Measurements from ENCODE around the gene SLC44A3. TPM values are rescaled to one million over a fixed set of nuclear protein-coding genes. Genes with fewer than 3 reads are reported as not detected.
A peak's percentile ranks its signal among the peaks of the same experiment; 100 is the strongest.

SLC44A3 gene
- total and polyA plus RNA-seq, 2 of the 13 experiments (the other 11 are each of a cell fraction or from before 2014, with no cell fraction given), result 6.8 to 14.1 TPM

- TF ChIP-seq CTCF (CRISPR knock-in tag; IDR thresholded peaks at IDR 0.05), result peak; percentile 85
- TF ChIP-seq U2AF2 (IDR thresholded peaks at IDR 0.05; ENCODE audit: low read depth, low read length), result 0 out of 2 replicates have a peak, but pooled peaks have one; percentile 36
- peak; percentile 95 for TF ChIP-seq STAG1 (CRISPR knock-in tag; IDR thresholded peaks at IDR 0.05)
- TF ChIP-seq THAP11 (CRISPR knock-in tag; IDR thresholded peaks at IDR 0.05), result 0 out of 2 replicates have a peak, but pooled peaks have one; percentile 14
- no peak for TF ChIP-seq ZNF501 (CRISPR knock-in tag; IDR thresholded peaks at IDR 0.05)
Observed at GRCh38 chr1:94805912-94806311, 14.2 kb upstream of the SLC44A3 start (continued).

GRCh38 chr1:94806441-94806871 is 13.7 kb upstream of the SLC44A3 start:
- ATAC-seq (no peak), DNase-seq (ENCODE audit: low spot score) (no peak), FAIRE-seq (no peak)
- ChIA-PET POLR2A (no interaction called here), CTCF (ENCODE audit: low intra/inter-chr PET ratio, low total read pairs) (interaction anchor here (1.2 to 2.4 kb wide), 4 partner anchors 277 to 325 kb away, joined by 3 to 25 read pairs (median 8); no protein-coding TSS in a partner anchor)
- intact Hi-C loops (cut with micrococcal nuclease; ENCODE audit: unreplicated experiment), result loop anchor here (5.0 kb wide), 1 partner anchor 236 kb away; no protein-coding TSS in a partner anchor
- H3K79me2 ChIP-seq (ENCODE audit: insufficient read depth, low read length), result no peaks in the 10 kb centered on the region
- no TSS peak for BruUV-seq (replicated peaks)
- H3K4me1 ChIP-seq (ENCODE audit: insufficient read depth, low read length), result peaks cover 72% of the 10 kb centered on the region
- no peak overlapping the region for H3K4me3 ChIP-seq (replicated peaks in 1 of 3; ENCODE audit: insufficient read depth in 1 of 3, low read depth in 2 of 3, low read length in 3 of 3)
- no peak overlapping the region for H3K9ac ChIP-seq (ENCODE audit: insufficient read depth, low read depth, low read length)
- TF ChIP-seq U2AF2 (IDR thresholded peaks at IDR 0.05; ENCODE audit: low read depth, low read length) (0 out of 2 replicates have a peak, but pooled peaks have one; percentile 3), RBAK (CRISPR knock-in tag; IDR thresholded peaks at IDR 0.05) (no peak)
- H3K27ac ChIP-seq (ENCODE audit: extremely low read length, insufficient read depth, low read length), result no peak overlapping the region
- no peaks in the 10 kb centered on the region for H3K36me3 ChIP-seq (replicated peaks in 1 of 2; ENCODE audit: control insufficient read depth in 1 of 2, insufficient read depth in 2 of 2, low read length in 2 of 2)
- H3K9me3 ChIP-seq (ENCODE audit: low read length), result no peaks in the 10 kb centered on the region
- WGBS (ENCODE audit: low lambda C conversion rate), result 88% methylated on average over 6 of the region's 6 CpGs
- H3K4me2 ChIP-seq (ENCODE audit: low read depth, low read length), result no peak overlapping the region
- H3K27me3 ChIP-seq (ENCODE audit: control insufficient read depth in 1 of 2, insufficient read depth in 2 of 2, low read length in 2 of 2), result no peaks in the 10 kb centered on the region
- no peak overlapping the region for H2AFZ ChIP-seq (ENCODE audit: low read length)
- in situ Hi-C loops (cut with HindIII; ENCODE audit: extremely low pct_ligation_motif_present, low pct_unique_long_range_greater_than_20kb), result loop anchor here (5.0 to 10.0 kb wide), 3 partner anchors 202 to 322 kb away; no protein-coding TSS in a partner anchor
- H4K20me1 ChIP-seq (ENCODE audit: insufficient read depth, low read length), result no peaks in the 10 kb centered on the region

Measured in HepG2 (cell line).